ENCODE measurements around the gene RMDN3. TPM values are rescaled to one million over a fixed set of nuclear protein-coding genes. Genes with fewer than 3 reads are reported as not detected.
A peak's percentile ranks its signal among the peaks of the same experiment; 100 is the strongest.

Gene RMDN3
- total and polyA plus RNA-seq, 2 experiments from 2014 or later = 26.0 to 46.8 TPM

GRCh38 chr15:40694688-40695468, 60.2 kb downstream of the RMDN3 start, which contains the start of gene RAD51:
TSS of gene RAD51 (plus strand) at chr15:40695174. CDS start at chr15:40698759, 3,585 bp downstream.
- Histone ChIP-seq H3K9me3 (ENCODE audit: low read depth) (no peaks in the 10 kb centered on the region), H2AFZ (peak within 1 kb of the TSS; percentile 99), H3K36me3 (replicated peaks; ENCODE audit: insufficient read depth, low read depth) (no peaks in the 10 kb centered on the region), H3K27ac (peak within 1 kb of the TSS; percentile 100), H3K9me2 (replicated peaks; ENCODE audit: insufficient read depth) (no peaks in the 10 kb centered on the region), H3K79me2 (peaks cover 30% of the 10 kb centered on the region), H3K4me3 (peak within 1 kb of the TSS; percentile 89), H4K20me1 (ENCODE audit: insufficient read depth, poor library complexity, severe bottlenecking) (no peaks in the 10 kb centered on the region), H3K4me1 (ENCODE audit: insufficient read depth) (peaks cover 7% of the 10 kb centered on the region), H3K27me3 (no peaks in the 10 kb centered on the region), H3K4me2 (peak within 1 kb of the TSS; percentile 88)
- TF ChIP-seq EZH2 (IDR thresholded peaks at IDR 0.05; ENCODE audit: borderline replicate concordance) (no peak), CTCF (IDR thresholded peaks at IDR 0.05; ENCODE audit: poor library complexity) (no peak), EZH2phosphoT487 (IDR thresholded peaks at IDR 0.05; ENCODE audit: low read depth, severe bottlenecking, unreplicated experiment) (no peak)
- DNase-seq (ENCODE audit: low spot score) = peak; percentile 97
- WGBS (ENCODE audit: low lambda C conversion rate, missing lambda C conversion rate) = under 1% methylated on average over 76 of the region's 81 CpGs

GRCh38 chr15:40693904-40694687, 61.0 kb downstream of the RMDN3 start:
- Histone ChIP-seq H2AFZ (peak overlapping the region; percentile 99), H4K20me1 (ENCODE audit: insufficient read depth, poor library complexity, severe bottlenecking) (no peaks in the 10 kb centered on the region), H3K27me3 (no peaks in the 10 kb centered on the region), H3K4me1 (ENCODE audit: insufficient read depth) (peaks cover 7% of the 10 kb centered on the region), H3K4me2 (peak overlapping the region; percentile 88), H3K79me2 (peaks cover 30% of the 10 kb centered on the region), H3K9me2 (replicated peaks; ENCODE audit: insufficient read depth) (no peaks in the 10 kb centered on the region), H3K9me3 (ENCODE audit: low read depth) (no peaks in the 10 kb centered on the region), H3K36me3 (replicated peaks; ENCODE audit: insufficient read depth, low read depth) (no peaks in the 10 kb centered on the region), H3K4me3 (peak overlapping the region; percentile 89), H3K27ac (peak overlapping the region; percentile 100)
- TF ChIP-seq EZH2phosphoT487 (IDR thresholded peaks at IDR 0.05; ENCODE audit: low read depth, severe bottlenecking, unreplicated experiment) (no peak), EZH2 (IDR thresholded peaks at IDR 0.05; ENCODE audit: borderline replicate concordance) (no peak), CTCF (IDR thresholded peaks at IDR 0.05; ENCODE audit: poor library complexity) (no peak)
- 32% methylated on average over 31 of the region's 31 CpGs for WGBS (ENCODE audit: low lambda C conversion rate, missing lambda C conversion rate)
- DNase-seq (ENCODE audit: low spot score) = no peak

GRCh38 chr15:40691737-40692136, 63.3 kb downstream of the RMDN3 start:
- 84% methylated on average over 4 of the region's 4 CpGs for WGBS (ENCODE audit: low lambda C conversion rate, missing lambda C conversion rate)
- no peak for DNase-seq (ENCODE audit: low spot score)

More at GRCh38 chr15:40691737-40692136, 63.3 kb downstream of the RMDN3 start:
- Histone ChIP-seq H3K27me3 (no peaks in the 10 kb centered on the region), H3K79me2 (peaks cover 25% of the 10 kb centered on the region), H3K27ac (no peak overlapping the region), H3K9me2 (replicated peaks; ENCODE audit: insufficient read depth) (no peaks in the 10 kb centered on the region), H3K4me3 (no peak overlapping the region), H3K4me2 (no peak overlapping the region), H4K20me1 (ENCODE audit: insufficient read depth, poor library complexity, severe bottlenecking) (no peaks in the 10 kb centered on the region), H3K9me3 (ENCODE audit: low read depth) (no peaks in the 10 kb centered on the region), H2AFZ (no peak overlapping the region), H3K4me1 (ENCODE audit: insufficient read depth) (peaks cover 7% of the 10 kb centered on the region), H3K36me3 (replicated peaks; ENCODE audit: insufficient read depth, low read depth) (no peaks in the 10 kb centered on the region)
- TF ChIP-seq EZH2 (IDR thresholded peaks at IDR 0.05; ENCODE audit: borderline replicate concordance) = no peak
- TF ChIP-seq CTCF (IDR thresholded peaks at IDR 0.05; ENCODE audit: poor library complexity) = no peak
- TF ChIP-seq EZH2phosphoT487 (IDR thresholded peaks at IDR 0.05; ENCODE audit: low read depth, severe bottlenecking, unreplicated experiment) = no peak
